Measurements from ENCODE around the gene OARD1. TPM values are rescaled to one million over a fixed set of nuclear protein-coding genes. Genes with fewer than 3 reads are reported as not detected.

OARD1 gene
- polyA plus RNA-seq, 1 of the 3 experiments (the other 2 are of a cell fraction) = 5.6 TPM

GRCh38 chr6:41046084-41046483, 26.1 kb downstream of the OARD1 start:
- Histone ChIP-seq H3K4me2 (no peak overlapping the region), H4K20me1 (ENCODE audit: insufficient read depth) (no peaks in the 10 kb centered on the region), H2AFZ (ENCODE audit: low read depth) (no peak overlapping the region), H3K9me2 (no peaks in the 10 kb centered on the region), H3K4me3 (ENCODE audit: low read depth in 2 of 2, low read length in 1 of 2) (no peak overlapping the region), H3K9ac (no peak overlapping the region), H3K27me3 (ENCODE audit: insufficient read depth) (no peaks in the 10 kb centered on the region), H3K9me3 (no peaks in the 10 kb centered on the region), H3K79me2 (ENCODE audit: insufficient read depth) (no peaks in the 10 kb centered on the region), H3F3A (replicated peaks; ENCODE audit: insufficient read depth) (no peaks in the 10 kb centered on the region), H3K27ac (ENCODE audit: low read depth in 2 of 2, low read length in 1 of 2) (no peak overlapping the region), H3K4me1 (ENCODE audit: control insufficient read depth in 1 of 2, insufficient read depth in 2 of 2, low read depth in 1 of 2, low read length in 1 of 2) (no peaks in the 10 kb centered on the region), H3K36me3 (replicated peaks in 1 of 2; ENCODE audit: control insufficient read depth in 1 of 2, insufficient read depth in 2 of 2, low read length in 1 of 2) (no peaks in the 10 kb centered on the region)
- no peak for DNase-seq
- CTCF ChIA-PET = interaction anchor here (1.0 to 1.2 kb wide), 3 partner anchors 10 to 134 kb away, joined by 3 to 4 read pairs (median 4); no protein-coding TSS in a partner anchor
- POLR2A ChIA-PET = no interaction called here
- TF ChIP-seq MXI1 (IDR thresholded peaks at IDR 0.05; ENCODE audit: low read depth, low read length) = no peak
- no peak for TF ChIP-seq REST (IDR thresholded peaks at IDR 0.05; ENCODE audit: low read depth, low read length)
- no peak for TF ChIP-seq POLR2AphosphoS5 (IDR thresholded peaks at IDR 0.05; ENCODE audit: low read depth, low read length)
- TF ChIP-seq GABPA (IDR thresholded peaks at IDR 0.05; ENCODE audit: low read depth) = no peak
- TF ChIP-seq ZBTB33 (IDR thresholded peaks at IDR 0.05; ENCODE audit: borderline replicate concordance, low read depth) = no peak
- no peak for TF ChIP-seq EP300 (IDR thresholded peaks at IDR 0.05; ENCODE audit: borderline replicate concordance in 1 of 2, low read depth in 1 of 2, low read length in 1 of 2)
- no peak for TF ChIP-seq PBX3 (IDR thresholded peaks at IDR 0.05)
- no peak for TF ChIP-seq FOXM1 (IDR thresholded peaks at IDR 0.05; ENCODE audit: low read depth)
- no peak for TF ChIP-seq CTCF (IDR thresholded peaks at IDR 0.05)
- TF ChIP-seq NRF1 (IDR thresholded peaks at IDR 0.05; ENCODE audit: low read depth, low read length) = no peak
- 86% methylated on average over 1 of the region's 1 CpG for WGBS (ENCODE audit: low lambda C conversion rate)
